Omental fat pad (tissue), 4 donors: ENCODE measurements around the gene IPO5. TPM values are rescaled to one million over a fixed set of nuclear protein-coding genes. Genes with fewer than 3 reads are reported as not detected.
"Not testable (repeated sequence)": the region's sequence is repeated elsewhere in the genome, so short reads cannot be mapped to it uniquely, and the experiment has no call there.

Source experiments
- ATAC-seq: fragments of 150-250 bp; one replicate; pipeline ENCODE4 v1.9.1; 2016; ENCODE audit warnings: mild to moderate bottlenecking, moderate library complexity; ENCODE audit not compliant: low FRiP score
- DNase-seq: peaks from one replicate; pipeline ENCODE4 v3.0.0-alpha.2; 2019; ENCODE audit warnings: low spot score
- CTCF ChIP-seq, 3 donors: fragments of 450-650 bp; IDR thresholded peaks; one replicate each; pipeline ENCODE4 v1.5.1; 2016 to 2017; ENCODE audit warnings: antibody characterized with exemption in 3 of 3, mild to moderate bottlenecking in 3 of 3, moderate library complexity in 2 of 3
- total RNA-seq, 4 donors: library from RNA; depleted of rRNA; stranded (reverse); fragments of >200 nt; gene quantifications; one replicate each; pipeline ENCODE4 v1.1.0, GENCODE V29; 2016

IPO5 gene
- total RNA-seq, 4 donors from 2014 or later = 106 to 170 (median 132) TPM

- no peak for TF ChIP-seq CTCF (IDR thresholded peaks at IDR 0.05)
- ATAC-seq (no peak), DNase-seq (no peak)
Measured at GRCh38 chr13:97978651-97979050, 25.2 kb downstream of the IPO5 start.

- TF ChIP-seq CTCF (IDR thresholded peaks at IDR 0.05) = no peak
- DNase-seq = no peak
- ATAC-seq = no peak
Measured at GRCh38 chr13:97979051-97979450, 25.6 kb downstream of the IPO5 start.

- ATAC-seq = no peak
- DNase-seq = no peak
- TF ChIP-seq CTCF (IDR thresholded peaks at IDR 0.05) = no peak
Measured at GRCh38 chr13:97979556-97979955, 26.1 kb downstream of the IPO5 start.

- ATAC-seq = no peak
- no peak for DNase-seq
- no peak for TF ChIP-seq CTCF (IDR thresholded peaks at IDR 0.05)
Measured at GRCh38 chr13:97982286-97982685, 28.8 kb downstream of the IPO5 start.

GRCh38 chr13:97986835-97987234 lies 33.4 kb downstream of the IPO5 start:
- ATAC-seq = no peak
- no peak for TF ChIP-seq CTCF (IDR thresholded peaks at IDR 0.05)
- no peak for DNase-seq

GRCh38 chr13:97999653-98000052 lies 46.2 kb downstream of the IPO5 start:
- DNase-seq = no peak
- no peak for ATAC-seq
- TF ChIP-seq CTCF (IDR thresholded peaks at IDR 0.05) = no peak

GRCh38 chr13:98004107-98004506 lies 50.6 kb downstream of the IPO5 start:
- ATAC-seq = no peak
- no peak for TF ChIP-seq CTCF (IDR thresholded peaks at IDR 0.05)

GRCh38 chr13:98004997-98005396 lies 51.5 kb downstream of the IPO5 start:
- ATAC-seq = peak; percentile 14
- not testable (repeated sequence) for DNase-seq

More at GRCh38 chr13:98004107-98004506, 50.6 kb downstream of the IPO5 start:
- DNase-seq = no peak
